ENCODE data around the gene PM20D1.
"Not testable (repeated sequence)": the region's sequence is repeated elsewhere in the genome, so short reads cannot be mapped to it uniquely, and the experiment has no call there.

Gene PM20D1

GRCh38 chr1:205879974-205880373 lies 30.0 kb upstream of the PM20D1 start:
- TF ChIP-seq CTCF (IDR thresholded peaks at IDR 0.05; ENCODE audit: control insufficient read depth, insufficient read depth, low read depth, low read length, missing control alignments) = no peak
- DNase-seq (ENCODE audit: low read depth) = no peak
- no peak overlapping the region for H3K4me3 ChIP-seq (ENCODE audit: control insufficient read depth, low read depth, low read length)

GRCh38 chr1:205878026-205878425 lies 28.1 kb upstream of the PM20D1 start:
- no peak for TF ChIP-seq CTCF (IDR thresholded peaks at IDR 0.05; ENCODE audit: control insufficient read depth, insufficient read depth, low read depth, low read length, missing control alignments)
- no peak overlapping the region for H3K4me3 ChIP-seq (ENCODE audit: control insufficient read depth, low read depth, low read length)
- DNase-seq (ENCODE audit: low read depth) = no peak

- DNase-seq (ENCODE audit: low read depth); H3K4me3 ChIP-seq (ENCODE audit: control insufficient read depth, low read depth, low read length): not testable (repeated sequence)
These were observed 23.2 kb upstream of the PM20D1 start for GRCh38 chr1:205873148-205873547.

GRCh38 chr1:205870236-205870635 lies 20.3 kb upstream of the PM20D1 start:
- TF ChIP-seq CTCF (IDR thresholded peaks at IDR 0.05; ENCODE audit: control insufficient read depth, insufficient read depth, low read depth, low read length, missing control alignments) = no peak

GRCh38 chr1:205861540-205861939 lies 11.6 kb upstream of the PM20D1 start:
- no peak for TF ChIP-seq CTCF (IDR thresholded peaks at IDR 0.05; ENCODE audit: control insufficient read depth, insufficient read depth, low read depth, low read length, missing control alignments)
- no peak overlapping the region for H3K4me3 ChIP-seq (ENCODE audit: control insufficient read depth, low read depth, low read length)
- no peak for DNase-seq (ENCODE audit: low read depth)

More at GRCh38 chr1:205870236-205870635, 20.3 kb upstream of the PM20D1 start:
- no peak overlapping the region for H3K4me3 ChIP-seq (ENCODE audit: control insufficient read depth, low read depth, low read length)
- no peak for DNase-seq (ENCODE audit: low read depth)

- TF ChIP-seq CTCF (IDR thresholded peaks at IDR 0.05; ENCODE audit: control insufficient read depth, insufficient read depth, low read depth, low read length, missing control alignments) = no peak
- no peak for DNase-seq (ENCODE audit: low read depth)
- H3K4me3 ChIP-seq (ENCODE audit: control insufficient read depth, low read depth, low read length) = no peak overlapping the region
These were observed 8.4 kb upstream of the PM20D1 start for GRCh38 chr1:205858141-205858961.

GRCh38 chr1:205857501-205857900 lies 7.6 kb upstream of the PM20D1 start:
- H3K4me3 ChIP-seq (ENCODE audit: control insufficient read depth, low read depth, low read length) = not testable (repeated sequence)

GRCh38 chr1:205856433-205856832 lies 6.5 kb upstream of the PM20D1 start:
- H3K4me3 ChIP-seq (ENCODE audit: control insufficient read depth, low read depth, low read length) = no peak overlapping the region
- no peak for TF ChIP-seq CTCF (IDR thresholded peaks at IDR 0.05; ENCODE audit: control insufficient read depth, insufficient read depth, low read depth, low read length, missing control alignments)
- no peak for DNase-seq (ENCODE audit: low read depth)

More at GRCh38 chr1:205857501-205857900, 7.6 kb upstream of the PM20D1 start:
- DNase-seq (ENCODE audit: low read depth) = not testable (repeated sequence)
